Effector CD8-positive, alpha-beta T cell (primary cell): ENCODE data around the gene JPH3.

Experiments used
- DNase-seq: peaks from one replicate; lab custom pipeline; 2025; lab: John Stamatoyannopoulos, UW

The JPH3 gene

GRCh38 chr16:87626905-87627304 is 24.6 kb downstream of the JPH3 start:
- DNase-seq = no peak

- no peak for DNase-seq
These were observed 25.4 kb downstream of the JPH3 start for GRCh38 chr16:87627542-87628245.

- DNase-seq = no peak
These were observed 26.1 kb downstream of the JPH3 start for GRCh38 chr16:87628246-87628923.

GRCh38 chr16:87628940-87629339 is 26.6 kb downstream of the JPH3 start:
- no peak for DNase-seq

- DNase-seq = no peak
These were observed 28.8 kb downstream of the JPH3 start for GRCh38 chr16:87631067-87631466.

- no peak for DNase-seq
These were observed 32.1 kb downstream of the JPH3 start for GRCh38 chr16:87634411-87634810.

- peak; percentile 47 for DNase-seq
These were observed 33.3 kb downstream of the JPH3 start for GRCh38 chr16:87635541-87636049.

- DNase-seq = peak; percentile 72
These were observed 33.9 kb downstream of the JPH3 start for GRCh38 chr16:87636050-87636684.

GRCh38 chr16:87636741-87637140 is 34.4 kb downstream of the JPH3 start:
- DNase-seq = no peak

GRCh38 chr16:87637357-87637756 is 35.0 kb downstream of the JPH3 start:
- DNase-seq = no peak

GRCh38 chr16:87638736-87639135 is 36.4 kb downstream of the JPH3 start:
- DNase-seq = no peak

GRCh38 chr16:87641721-87642120 is 39.4 kb downstream of the JPH3 start:
- no peak for DNase-seq

- DNase-seq = no peak
These were observed 40.2 kb downstream of the JPH3 start for GRCh38 chr16:87642491-87642890.

GRCh38 chr16:87644186-87644585 is 41.9 kb downstream of the JPH3 start:
- no peak for DNase-seq

- no peak for DNase-seq
These were observed 42.3 kb downstream of the JPH3 start for GRCh38 chr16:87644596-87644995.

- DNase-seq = no peak
These were observed 43.5 kb downstream of the JPH3 start for GRCh38 chr16:87645802-87646201.

GRCh38 chr16:87647431-87648185 is 45.3 kb downstream of the JPH3 start:
- no peak for DNase-seq

GRCh38 chr16:87648236-87648635 is 45.9 kb downstream of the JPH3 start:
- DNase-seq = no peak

GRCh38 chr16:87648698-87649487 is 46.6 kb downstream of the JPH3 start:
- DNase-seq = no peak

- no peak for DNase-seq
These were observed 50.1 kb downstream of the JPH3 start for GRCh38 chr16:87652386-87652785.

GRCh38 chr16:87652799-87653198 is 50.5 kb downstream of the JPH3 start:
- DNase-seq = no peak
